Rectal smooth muscle tissue (tissue), 1 donor: ENCODE results near the gene EMILIN3.
A peak's percentile ranks its signal among the peaks of the same experiment; 100 is the strongest.

Experiments used
- H3K27ac ChIP-seq: one replicate; pipeline ENCODE4 v1.7.0; 2013; ENCODE audit warnings: low read depth, low read length, inconsistent platforms
- H3K27me3 ChIP-seq: one replicate; pipeline ENCODE4 v1.7.0; 2013; ENCODE audit warnings: low read length; ENCODE audit not compliant: control insufficient read depth, insufficient read depth
- H3K36me3 ChIP-seq: one replicate; pipeline ENCODE4 v1.7.0; 2013; ENCODE audit warnings: low read length; ENCODE audit not compliant: control insufficient read depth, insufficient read depth
- H3K4me1 ChIP-seq: one replicate; pipeline ENCODE4 v1.7.0; 2013; ENCODE audit warnings: low read length; ENCODE audit not compliant: control insufficient read depth, insufficient read depth
- H3K4me3 ChIP-seq: one replicate; pipeline ENCODE4 v1.7.0; 2013; ENCODE audit warnings: low read length
- H3K9ac ChIP-seq: one replicate; pipeline ENCODE4 v1.7.0; 2013; ENCODE audit warnings: low read length

Gene EMILIN3

DNA sequence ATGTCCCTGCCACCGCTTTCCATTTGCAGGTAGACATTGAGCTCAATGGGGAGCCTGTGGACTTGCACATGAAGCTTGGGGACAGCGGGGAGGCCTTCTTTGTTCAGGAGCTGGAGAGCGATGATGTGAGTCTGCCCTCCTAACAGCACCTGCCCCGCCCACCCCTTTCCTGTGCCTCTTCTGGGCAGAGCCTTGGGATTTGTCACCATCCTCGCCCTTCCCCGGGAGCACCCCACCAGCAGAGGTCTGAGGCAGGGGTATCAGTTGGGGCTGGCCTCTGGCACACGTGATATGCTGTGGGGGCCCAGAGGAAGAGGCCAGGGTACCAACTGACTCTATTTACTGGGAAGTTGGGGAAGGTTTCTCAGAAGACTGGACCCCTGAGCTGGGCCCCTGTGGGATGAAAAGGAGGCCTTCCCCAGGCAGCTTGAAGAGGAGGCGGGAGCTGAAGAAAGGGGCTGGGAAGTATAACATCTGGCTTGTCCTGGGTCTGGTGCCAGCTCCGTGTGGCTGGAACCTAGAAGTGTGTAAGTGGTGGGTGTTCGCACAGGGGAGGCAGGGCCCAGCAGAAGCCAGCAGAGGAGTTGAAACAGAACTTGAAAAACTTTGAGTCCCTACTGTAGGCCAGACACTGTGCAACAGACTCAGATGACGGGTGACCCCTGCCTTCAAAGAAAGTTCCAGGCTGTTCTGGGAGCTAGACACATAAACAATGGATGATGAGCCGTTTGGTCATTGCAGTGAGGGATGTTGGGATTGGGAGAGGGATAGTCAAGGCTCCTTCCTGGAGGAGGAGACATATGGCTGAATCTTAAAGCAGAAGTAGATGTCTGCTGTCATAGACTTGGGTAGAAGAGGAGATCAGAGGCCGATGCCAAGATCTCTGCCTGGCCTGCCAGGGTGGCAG lies 18.8 kb downstream of the EMILIN3 start:
- no peak overlapping the region for H3K27ac ChIP-seq
- H3K4me1 ChIP-seq = no peaks in the 10 kb centered on the region
- H3K9ac ChIP-seq = no peak overlapping the region
- H3K27me3 ChIP-seq = no peaks in the 10 kb centered on the region
- H3K36me3 ChIP-seq = peaks cover 3% of the 10 kb centered on the region
- no peak overlapping the region for H3K4me3 ChIP-seq

DNA sequence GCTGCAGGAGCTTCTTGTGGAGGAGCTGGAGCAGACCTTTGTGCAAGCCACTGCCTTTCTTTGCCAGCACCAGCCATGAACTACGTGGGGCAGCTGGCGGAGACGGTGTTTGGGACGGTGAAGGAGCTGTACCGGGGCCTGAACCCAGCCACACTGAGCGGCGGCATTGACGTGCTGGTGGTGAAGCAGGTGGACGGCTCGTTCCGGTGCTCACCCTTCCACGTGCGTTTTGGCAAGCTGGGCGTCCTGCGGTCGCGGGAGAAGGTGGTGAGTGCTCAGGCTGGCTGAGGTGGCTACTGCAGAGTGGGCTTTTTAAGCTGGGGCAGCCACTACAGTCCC lies 20.9 kb downstream of the EMILIN3 start:
- no peak overlapping the region for H3K27ac ChIP-seq
- H3K4me1 ChIP-seq = no peaks in the 10 kb centered on the region
- no peaks in the 10 kb centered on the region for H3K27me3 ChIP-seq
- no peak overlapping the region for H3K9ac ChIP-seq
- no peak overlapping the region for H3K4me3 ChIP-seq
- H3K36me3 ChIP-seq = peaks cover 3% of the 10 kb centered on the region

DNA sequence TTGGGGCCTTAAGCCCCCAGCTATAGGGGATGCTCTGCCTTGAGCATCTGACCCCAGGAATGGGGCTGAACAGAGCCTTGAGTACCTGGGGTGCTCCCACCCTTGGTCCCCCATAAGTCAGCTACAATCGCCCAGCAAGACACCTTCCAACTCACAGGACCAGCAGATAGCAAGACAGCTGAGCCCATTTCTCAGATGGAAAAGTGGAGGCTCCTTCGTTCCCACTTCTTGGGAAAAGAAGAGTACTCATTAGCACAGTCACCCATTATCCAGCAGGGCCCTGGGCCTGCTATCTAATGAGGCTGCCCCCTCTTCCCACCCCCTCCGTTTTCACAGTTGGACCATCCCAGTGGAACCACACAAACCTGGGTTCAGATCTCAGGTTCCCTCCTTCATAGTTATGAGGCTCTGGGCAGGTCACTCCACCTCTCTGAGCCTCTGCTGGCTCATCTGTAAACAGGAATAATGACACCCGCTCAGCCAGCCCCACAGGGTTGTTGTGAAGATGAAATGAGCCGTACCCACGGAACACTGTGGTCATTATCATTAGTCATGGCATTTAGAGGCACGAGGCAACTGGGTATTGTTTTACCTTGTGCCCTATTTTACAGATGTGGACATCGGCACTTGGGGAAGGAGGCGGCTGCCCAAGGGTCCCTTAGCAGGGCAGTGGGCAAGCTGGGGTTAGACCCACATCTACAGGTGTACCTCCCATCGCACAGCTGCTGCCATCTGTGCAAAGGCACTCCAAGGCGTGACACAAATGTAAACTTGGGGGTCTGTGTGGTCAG lies 21.5 kb downstream of the EMILIN3 start:
- no peak overlapping the region for H3K9ac ChIP-seq
- no peak overlapping the region for H3K27ac ChIP-seq
- no peak overlapping the region for H3K4me3 ChIP-seq
- no peaks in the 10 kb centered on the region for H3K4me1 ChIP-seq
- no peaks in the 10 kb centered on the region for H3K27me3 ChIP-seq
- peaks cover 3% of the 10 kb centered on the region for H3K36me3 ChIP-seq

DNA sequence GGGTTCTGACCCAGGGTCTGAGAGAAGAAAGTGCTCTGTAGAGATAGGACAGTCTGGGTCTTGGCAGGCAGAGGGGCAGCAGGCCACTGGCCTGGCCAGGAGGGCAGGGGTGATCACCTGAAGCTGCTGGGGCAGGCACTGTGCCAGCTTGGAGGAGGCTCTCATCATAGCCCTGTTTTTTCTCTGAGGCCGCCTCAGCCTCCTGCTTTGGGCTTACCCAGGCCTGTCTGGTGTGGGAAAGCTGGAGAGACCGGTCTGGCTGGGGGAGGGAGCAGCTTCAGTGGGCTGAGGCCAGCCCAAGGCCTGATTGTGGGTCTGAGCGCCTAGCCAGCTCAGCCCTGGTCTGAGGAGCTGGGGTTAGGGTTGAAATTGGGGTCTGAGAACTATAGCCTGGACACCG lies 22.1 kb downstream of the EMILIN3 start:
- peaks cover 3% of the 10 kb centered on the region for H3K36me3 ChIP-seq
- no peaks in the 10 kb centered on the region for H3K27me3 ChIP-seq
- H3K4me1 ChIP-seq = no peaks in the 10 kb centered on the region
- H3K9ac ChIP-seq = no peak overlapping the region
- H3K4me3 ChIP-seq = no peak overlapping the region
- no peak overlapping the region for H3K27ac ChIP-seq

DNA sequence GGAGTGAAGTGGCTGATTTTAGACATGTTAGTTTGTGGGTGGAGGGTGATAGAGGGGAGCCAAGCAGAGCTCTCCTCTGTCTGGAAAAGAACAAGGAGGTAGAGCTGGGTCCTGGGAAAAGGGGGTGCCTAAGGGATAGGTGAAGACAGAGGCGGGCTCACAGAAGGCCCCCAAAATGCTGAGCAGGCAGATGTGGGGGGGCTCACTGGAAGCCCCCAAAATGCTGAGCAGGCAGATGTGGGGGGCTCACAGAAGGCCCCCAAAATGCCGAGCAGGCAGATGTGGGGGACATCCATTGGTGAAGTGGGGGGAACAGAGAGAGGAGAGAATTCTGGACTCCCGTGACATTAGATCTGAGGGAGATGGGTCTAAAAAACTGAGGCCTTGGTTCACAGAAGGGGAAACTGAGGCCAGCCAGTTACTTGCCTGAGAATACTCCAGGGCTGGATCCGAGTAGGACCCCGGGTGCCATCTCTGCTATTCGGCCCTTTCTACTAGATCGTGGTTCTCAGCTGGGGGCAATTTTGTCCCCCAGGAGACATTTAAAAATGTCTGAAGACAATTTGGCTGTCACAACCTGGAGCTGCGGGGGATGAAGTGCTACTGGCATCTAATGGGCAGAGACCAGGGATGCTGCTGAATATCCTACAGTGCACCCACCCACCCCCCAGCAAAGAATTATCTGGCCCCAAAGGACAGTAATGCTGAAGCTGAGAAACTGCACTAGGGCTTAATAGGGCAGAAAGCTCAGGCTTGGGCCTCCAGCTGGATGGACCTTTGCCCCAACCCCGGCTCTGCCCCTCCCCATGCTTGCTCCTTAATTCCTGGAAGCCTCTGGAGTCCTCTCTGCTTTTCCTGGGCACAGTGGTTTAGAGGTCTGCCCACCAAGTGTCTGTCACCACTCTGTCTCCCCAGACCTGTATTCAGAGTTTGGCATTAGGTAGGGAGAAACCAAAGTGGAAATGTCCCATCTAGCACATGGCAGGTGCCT lies 23.8 kb downstream of the EMILIN3 start:
- no peak overlapping the region for H3K27ac ChIP-seq

DNA sequence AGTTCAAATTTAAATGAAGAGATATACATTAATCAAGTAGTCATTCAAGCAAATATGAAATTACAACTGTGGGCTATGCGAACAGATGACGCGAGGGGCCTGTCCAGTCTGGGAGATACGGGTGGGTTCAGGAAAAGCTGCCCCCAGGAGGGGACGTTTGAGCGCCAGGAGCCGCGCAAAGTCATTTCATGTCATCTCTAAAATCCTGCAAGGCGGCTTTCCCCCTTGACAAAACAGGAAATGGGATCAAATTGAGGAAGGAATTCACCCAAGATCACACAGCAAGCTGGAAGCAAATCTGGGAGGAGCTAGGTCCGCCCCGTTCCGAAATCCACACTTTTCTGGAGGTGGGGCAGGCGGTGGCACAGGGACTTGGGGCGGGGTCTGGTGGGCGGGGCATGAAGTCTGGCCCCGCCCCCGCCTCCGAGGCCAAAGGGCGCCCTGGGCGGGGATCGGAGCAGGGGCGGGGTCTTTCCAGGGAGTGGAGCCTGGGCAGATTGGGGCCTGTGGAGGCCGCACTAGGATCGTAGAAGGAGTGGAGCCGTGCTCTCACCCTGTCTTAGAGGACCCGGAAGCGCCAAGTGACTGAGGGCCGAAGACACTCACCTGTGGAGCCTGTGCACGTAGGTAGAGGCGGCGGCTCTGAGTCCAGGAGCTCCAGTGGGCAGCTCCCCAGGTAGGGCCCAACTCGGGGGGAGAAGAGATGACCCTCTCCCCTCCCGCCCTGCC lies 26.1 kb downstream of the EMILIN3 start, which contains the start of gene LPIN3:
LPIN3 (plus strand) TSS at position 495 of the 729 bp plus-strand sequence. CDS start 4,983 bp downstream, outside the sequence.
- Histone ChIP-seq H3K27ac (peak within 1 kb of the TSS; percentile 65), H3K27me3 (no peaks in the 10 kb centered on the region), H3K4me1 (no peaks in the 10 kb centered on the region), H3K36me3 (no peaks in the 10 kb centered on the region), H3K4me3 (peak within 1 kb of the TSS; percentile 69), H3K9ac (peak within 1 kb of the TSS; percentile 45)

More for the DNA sequence above, 23.8 kb downstream of the EMILIN3 start:
- Histone ChIP-seq H3K4me3 (no peak overlapping the region), H3K36me3 (peaks cover 3% of the 10 kb centered on the region), H3K9ac (no peak overlapping the region), H3K27me3 (no peaks in the 10 kb centered on the region), H3K4me1 (no peaks in the 10 kb centered on the region)

DNA sequence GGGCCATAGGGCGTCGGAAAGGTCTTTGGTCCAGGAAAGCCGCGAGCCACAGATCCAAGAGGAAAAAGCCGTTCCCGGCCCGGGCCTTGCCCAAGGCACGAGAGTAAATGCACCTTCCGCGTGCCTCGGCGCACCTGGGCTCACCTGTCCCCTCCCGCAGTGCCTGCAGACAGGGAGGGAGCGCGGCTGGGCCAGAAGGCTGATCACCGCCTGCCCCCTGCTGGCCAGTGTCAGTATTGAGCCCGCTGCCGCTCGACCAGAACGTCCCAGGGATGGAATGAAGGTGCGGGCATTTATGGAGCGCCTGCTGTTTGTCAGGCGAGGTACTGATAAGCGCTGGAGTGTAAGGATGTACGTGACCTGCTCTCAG lies 26.7 kb downstream of the EMILIN3 start:
- H3K27me3 ChIP-seq = no peaks in the 10 kb centered on the region
- peak overlapping the region; percentile 69 for H3K4me3 ChIP-seq
- H3K4me1 ChIP-seq = no peaks in the 10 kb centered on the region
- peak overlapping the region; percentile 65 for H3K27ac ChIP-seq
- no peaks in the 10 kb centered on the region for H3K36me3 ChIP-seq
- peak overlapping the region; percentile 45 for H3K9ac ChIP-seq

DNA sequence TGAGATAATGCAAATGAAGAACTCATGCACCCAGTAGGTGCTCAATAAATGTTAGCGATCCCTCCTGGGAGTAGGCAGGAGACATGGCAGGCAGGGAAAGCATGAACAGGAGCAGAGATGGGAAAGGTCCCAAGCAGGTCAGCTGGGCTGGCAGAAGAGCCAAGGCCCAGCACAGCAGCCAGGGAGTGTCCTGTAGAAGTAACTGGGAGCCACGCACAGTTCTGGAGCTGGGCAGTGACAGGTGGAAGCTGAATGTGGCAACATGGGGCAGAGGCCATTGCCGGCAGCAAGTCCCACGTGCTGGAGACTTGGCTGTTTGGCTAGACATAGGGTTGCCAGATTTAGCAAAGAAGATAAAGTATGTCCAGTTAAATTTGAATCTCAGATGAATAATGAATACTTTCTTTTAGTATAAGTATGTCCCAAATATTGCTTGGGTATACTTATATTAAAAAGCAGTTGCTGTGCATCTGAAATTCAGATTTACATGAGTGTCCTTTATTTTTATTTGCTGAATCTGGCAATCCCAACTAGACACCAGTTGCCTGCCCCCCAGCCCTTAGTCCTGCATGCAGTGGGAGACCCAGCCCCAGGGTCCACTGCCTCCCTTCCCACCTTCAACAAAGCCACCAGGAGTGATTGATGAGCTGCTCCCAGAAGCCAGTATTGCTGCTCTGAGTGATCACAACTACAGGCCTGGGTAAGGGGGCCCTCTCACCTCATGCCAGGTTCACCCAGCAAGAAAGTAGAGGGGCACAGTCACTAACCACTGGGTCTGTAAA lies 29.7 kb downstream of the EMILIN3 start:
- Histone ChIP-seq H3K4me3 (no peak overlapping the region), H3K4me1 (no peaks in the 10 kb centered on the region), H3K27ac (no peak overlapping the region), H3K9ac (no peak overlapping the region), H3K27me3 (no peaks in the 10 kb centered on the region), H3K36me3 (no peaks in the 10 kb centered on the region)

DNA sequence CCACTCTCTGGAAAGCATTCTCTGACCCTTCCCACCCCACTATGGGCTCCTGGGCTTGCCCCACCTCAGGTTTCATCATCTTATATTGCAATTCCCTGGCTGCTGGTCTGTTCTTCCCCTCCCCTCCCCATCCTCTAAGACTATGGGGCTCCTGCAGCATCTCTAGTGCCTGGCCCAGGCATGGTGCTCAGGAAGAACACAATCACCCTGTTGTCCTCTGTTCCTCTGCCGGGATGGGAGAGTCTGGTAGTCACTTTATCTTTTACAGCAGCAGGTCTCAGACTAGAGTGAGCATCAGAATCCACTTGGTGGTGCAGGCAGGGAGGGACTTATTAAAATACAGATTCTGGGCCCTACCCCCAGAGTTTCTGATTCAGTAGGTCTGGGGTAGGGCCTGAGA lies 31.0 kb downstream of the EMILIN3 start:
- Histone ChIP-seq H3K27me3 (no peaks in the 10 kb centered on the region), H3K4me3 (no peak overlapping the region), H3K9ac (no peak overlapping the region), H3K27ac (no peak overlapping the region), H3K36me3 (no peaks in the 10 kb centered on the region), H3K4me1 (no peaks in the 10 kb centered on the region)

- Histone ChIP-seq H3K36me3 (no peaks in the 10 kb centered on the region), H3K4me1 (peaks cover 4% of the 10 kb centered on the region), H3K27me3 (no peaks in the 10 kb centered on the region), H3K27ac (no peak overlapping the region), H3K4me3 (no peak overlapping the region), H3K9ac (no peak overlapping the region)
Observed at GRCh38 chr20:41334443-41335421, 31.9 kb downstream of the EMILIN3 start.
